ENCODE measurements around the gene FREM2.

GRCh38 chr13:38684714-38685113 is 2.2 kb upstream of the FREM2 start:
- no peak for TF ChIP-seq CTCF (IDR thresholded peaks at IDR 0.05)
- no peak for TF ChIP-seq EP300 (IDR thresholded peaks at IDR 0.05)
- no peak for TF ChIP-seq POLR2AphosphoS5 (IDR thresholded peaks at IDR 0.05)

Measured in suprapubic skin (tissue), 4 donors.